Measurements from ENCODE around the gene AKAP9.

DNA sequence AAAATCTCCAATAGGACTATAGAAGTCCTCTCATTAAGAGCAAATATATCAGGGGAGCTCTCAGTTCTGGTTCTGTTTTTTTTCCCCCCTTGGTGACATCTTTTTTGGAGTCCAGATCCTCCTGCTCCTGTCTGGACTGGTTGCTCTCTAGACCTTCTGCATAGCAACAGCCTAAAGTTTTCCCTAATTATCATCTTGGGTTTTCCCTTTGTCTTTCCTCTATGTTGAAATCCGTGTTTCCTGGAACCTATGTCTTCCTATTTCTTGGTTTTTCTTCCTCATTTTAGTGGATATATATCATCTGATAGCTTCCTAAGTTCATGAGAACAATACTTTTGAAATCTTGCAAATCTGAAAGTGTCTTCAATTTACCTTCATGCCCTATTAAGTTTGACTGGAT lies 30.5 kb upstream of the AKAP9 start:
- TF ChIP-seq CTCF (IDR thresholded peaks at IDR 0.05; ENCODE audit: low read depth, low read length, poor library complexity, severe bottlenecking) (no peak), EZH2phosphoT487 (IDR thresholded peaks at IDR 0.05; ENCODE audit: borderline replicate concordance, low read length) (no peak)
